ENCODE data around the gene DNAH8. TPM values are rescaled to one million over a fixed set of nuclear protein-coding genes. Genes with fewer than 3 reads are reported as not detected.

Gene DNAH8
- total and polyA plus RNA-seq, 8 donors, result under 0.01 to 0.18 TPM; not detected in 6

DNA sequence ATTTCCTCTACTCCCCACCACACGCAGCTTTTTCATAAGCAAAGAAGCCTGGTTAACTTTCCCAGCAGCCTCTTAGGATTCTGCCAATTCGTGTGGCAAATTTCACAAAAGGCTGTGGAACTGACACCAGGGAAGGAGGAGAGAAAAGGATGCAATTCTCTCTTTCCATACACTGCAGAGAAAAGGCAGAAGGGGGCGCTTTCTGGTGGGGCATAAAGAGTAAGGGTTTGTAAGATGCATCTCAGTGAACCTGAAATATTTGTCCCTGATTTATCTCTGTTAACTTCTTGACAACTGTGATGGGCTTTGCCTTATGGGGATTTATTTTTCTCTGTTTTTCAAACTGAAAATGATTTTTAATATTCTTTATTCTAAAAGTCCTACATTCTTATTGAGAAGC is 288.0 kb downstream of the DNAH8 start:
- intact Hi-C loops (cut with DNase I; ENCODE audit: low total_unique reads), result no loop called here
- Histone ChIP-seq H3K27me3 (peaks cover 0 to 30% (median 0%) of the 10 kb centered on the region in 3 donors), H3K4me1 (no peaks in the 10 kb centered on the region), H3K9me3 (no peaks in the 10 kb centered on the region), H3K36me3 (no peaks in the 10 kb centered on the region), H3K4me3 (no peak overlapping the region), H3K27ac (no peak overlapping the region)
- 33 to 38% (median 35%) methylated on average over 3 of the region's 3 CpGs for WGBS, 5 donors
- no peak for TF ChIP-seq POLR2A (IDR thresholded peaks at IDR 0.05)
- no peak for TF ChIP-seq POLR2AphosphoS5 (IDR thresholded peaks at IDR 0.05)
- TF ChIP-seq EP300 (IDR thresholded peaks at IDR 0.05), result no peak
- TF ChIP-seq, protein P1, sequence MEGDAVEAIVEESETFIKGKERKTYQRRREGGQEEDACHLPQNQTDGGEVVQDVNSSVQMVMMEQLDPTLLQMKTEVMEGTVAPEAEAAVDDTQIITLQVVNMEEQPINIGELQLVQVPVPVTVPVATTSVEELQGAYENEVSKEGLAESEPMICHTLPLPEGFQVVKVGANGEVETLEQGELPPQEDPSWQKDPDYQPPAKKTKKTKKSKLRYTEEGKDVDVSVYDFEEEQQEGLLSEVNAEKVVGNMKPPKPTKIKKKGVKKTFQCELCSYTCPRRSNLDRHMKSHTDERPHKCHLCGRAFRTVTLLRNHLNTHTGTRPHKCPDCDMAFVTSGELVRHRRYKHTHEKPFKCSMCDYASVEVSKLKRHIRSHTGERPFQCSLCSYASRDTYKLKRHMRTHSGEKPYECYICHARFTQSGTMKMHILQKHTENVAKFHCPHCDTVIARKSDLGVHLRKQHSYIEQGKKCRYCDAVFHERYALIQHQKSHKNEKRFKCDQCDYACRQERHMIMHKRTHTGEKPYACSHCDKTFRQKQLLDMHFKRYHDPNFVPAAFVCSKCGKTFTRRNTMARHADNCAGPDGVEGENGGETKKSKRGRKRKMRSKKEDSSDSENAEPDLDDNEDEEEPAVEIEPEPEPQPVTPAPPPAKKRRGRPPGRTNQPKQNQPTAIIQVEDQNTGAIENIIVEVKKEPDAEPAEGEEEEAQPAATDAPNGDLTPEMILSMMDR (IDR thresholded peaks at IDR 0.05), result no peak
- no peak for DNase-seq

DNA sequence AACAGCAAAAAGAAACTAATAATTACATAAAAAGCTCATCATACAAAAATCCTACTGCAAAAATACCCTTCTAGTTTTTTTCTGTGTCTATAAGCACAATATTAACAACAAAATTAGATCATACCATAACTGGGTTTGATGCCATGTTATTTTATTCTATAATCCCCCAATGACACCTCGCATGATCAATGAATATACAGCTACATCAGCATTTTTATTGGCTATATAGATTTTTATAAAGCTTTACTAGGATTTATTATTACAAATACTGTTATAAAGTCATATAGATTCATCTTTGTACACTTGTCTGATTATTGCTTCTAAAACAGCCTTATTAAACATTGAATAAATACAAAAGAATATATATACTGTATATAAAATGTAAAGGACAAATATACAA is 288.4 kb downstream of the DNAH8 start:
- Histone ChIP-seq H3K27me3 (peaks cover 0 to 30% (median 0%) of the 10 kb centered on the region in 3 donors), H3K27ac (no peak overlapping the region), H3K9me3 (no peaks in the 10 kb centered on the region), H3K4me3 (no peak overlapping the region), H3K36me3 (no peaks in the 10 kb centered on the region), H3K4me1 (no peaks in the 10 kb centered on the region)
- WGBS, 5 donors, result 85 to 98% (median 94%) methylated on average over 1 of the region's 1 CpG
- DNase-seq, result no peak
- TF ChIP-seq POLR2A (IDR thresholded peaks at IDR 0.05), result no peak
- no peak for TF ChIP-seq EP300 (IDR thresholded peaks at IDR 0.05)
- TF ChIP-seq, protein P1 (IDR thresholded peaks at IDR 0.05), result no peak
- no peak for TF ChIP-seq POLR2AphosphoS5 (IDR thresholded peaks at IDR 0.05)
- intact Hi-C loops (cut with DNase I; ENCODE audit: low total_unique reads), result no loop called here

DNA sequence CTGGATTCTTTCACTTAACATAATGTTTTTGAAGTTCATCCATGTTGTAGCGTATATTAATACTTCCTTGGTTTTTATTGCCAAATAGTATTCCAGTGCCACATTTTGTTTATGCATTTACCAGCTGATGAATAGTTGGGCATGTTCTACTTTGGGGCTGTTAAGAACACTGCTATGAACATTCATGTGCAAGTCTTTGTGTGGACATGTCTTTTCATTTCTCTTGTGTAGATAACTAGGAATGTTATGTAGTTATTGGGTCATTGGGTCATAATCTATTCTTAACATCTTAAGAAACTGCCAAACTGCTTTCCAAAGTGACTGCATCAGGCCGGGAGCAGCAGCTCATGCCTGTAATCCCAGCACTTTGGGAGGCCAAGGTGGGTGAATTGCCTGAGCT is 289.7 kb downstream of the DNAH8 start:
- Histone ChIP-seq H3K27me3 (peaks cover 0 to 33% (median 0%) of the 10 kb centered on the region in 3 donors), H3K36me3 (no peaks in the 10 kb centered on the region), H3K27ac (no peak overlapping the region), H3K9me3 (no peaks in the 10 kb centered on the region), H3K4me1 (no peaks in the 10 kb centered on the region), H3K4me3 (no peak overlapping the region)
- TF ChIP-seq POLR2A (IDR thresholded peaks at IDR 0.05) (no peak), POLR2AphosphoS5 (IDR thresholded peaks at IDR 0.05) (no peak), EP300 (IDR thresholded peaks at IDR 0.05) (no peak)
- TF ChIP-seq, protein P1 (IDR thresholded peaks at IDR 0.05), result no peak
- DNase-seq, result no peak
- WGBS, 5 donors, result 63 to 93% (median 89%) methylated on average over 2 of the region's 2 CpGs
- intact Hi-C loops (cut with DNase I; ENCODE audit: low total_unique reads), result no loop called here

DNA sequence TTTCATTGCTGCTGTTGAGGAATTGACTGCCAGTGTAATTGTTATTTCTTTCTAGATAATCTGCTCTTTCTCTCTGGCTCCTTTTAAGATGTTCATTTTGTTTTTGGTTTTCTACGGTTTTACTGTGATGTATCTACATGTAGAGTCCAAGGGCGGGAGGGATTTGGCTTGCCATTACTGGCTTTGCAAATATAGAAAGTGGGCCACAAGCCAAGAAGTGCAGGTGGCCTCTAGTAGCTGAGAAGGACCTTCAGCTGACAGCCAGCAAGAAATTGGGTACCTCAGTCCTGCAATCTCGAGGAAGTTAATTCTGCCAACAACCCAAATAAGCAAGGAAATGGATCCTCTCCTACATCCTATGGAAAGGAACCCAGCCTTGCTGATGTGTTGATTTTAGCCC is 290.7 kb downstream of the DNAH8 start:
- Histone ChIP-seq H3K9me3 (no peaks in the 10 kb centered on the region), H3K4me1 (no peaks in the 10 kb centered on the region), H3K36me3 (no peaks in the 10 kb centered on the region), H3K27ac (no peak overlapping the region), H3K27me3 (peaks cover 0 to 23% (median 0%) of the 10 kb centered on the region in 3 donors), H3K4me3 (no peak overlapping the region)
- 19 to 43% (median 33%) methylated on average over 3 of the region's 3 CpGs for WGBS, 5 donors
- DNase-seq, result peak in 1 of 2 donors; percentile 68
- TF ChIP-seq POLR2AphosphoS5 (IDR thresholded peaks at IDR 0.05), result no peak
- TF ChIP-seq POLR2A (IDR thresholded peaks at IDR 0.05), result no peak
- TF ChIP-seq, protein P1 (IDR thresholded peaks at IDR 0.05), result no peak
- TF ChIP-seq EP300 (IDR thresholded peaks at IDR 0.05), result no peak
- intact Hi-C loops (cut with DNase I; ENCODE audit: low total_unique reads), result no loop called here
